Astrocyte (in vitro differentiated cells and primary cell): Measurements from ENCODE around the gene ACAP3. TPM values are rescaled to one million over a fixed set of nuclear protein-coding genes. Genes with fewer than 3 reads are reported as not detected.

Source experiments
- DNase-seq: peaks from one replicate; pipeline ENCODE4 v3.0.0-alpha.2; 2010; ENCODE audit warnings: low read depth
- FAIRE-seq: peaks from 2 replicates; lab custom pipeline; 2011; peaks lifted over from hg19 to GRCh38; lab: Jason Lieb, UNC
- H2AFZ ChIP-seq: 2 replicates; pipeline ENCODE4 v1.6.0; 2012; ENCODE audit warnings: low read depth, low read length, inconsistent platforms
- H3K27ac ChIP-seq: 2 replicates; pipeline ENCODE4 v1.5.1; 2011; ENCODE audit warnings: low read depth, low read length, inconsistent platforms
- H3K27me3 ChIP-seq: 2 replicates; pipeline ENCODE4 v1.6.0; 2011; ENCODE audit warnings: low read length, inconsistent platforms; ENCODE audit not compliant: insufficient read depth
- H3K36me3 ChIP-seq: 2 replicates; pipeline ENCODE4 v1.5.1; 2011; ENCODE audit warnings: low read length, inconsistent platforms; ENCODE audit not compliant: insufficient read depth
- H3K4me1 ChIP-seq: 2 replicates; pipeline ENCODE4 v1.5.1; 2011; ENCODE audit warnings: low read length, inconsistent platforms; ENCODE audit not compliant: insufficient read depth
- H3K4me2 ChIP-seq: 2 replicates; pipeline ENCODE4 v1.6.0; 2012; ENCODE audit warnings: low read length, inconsistent platforms
- H3K4me3 ChIP-seq: 2 replicates; pipeline ENCODE4 v1.5.1; 2011; ENCODE audit warnings: low read depth, mild to moderate bottlenecking, low read length, inconsistent platforms; ENCODE audit not compliant: insufficient read depth
- H3K79me2 ChIP-seq: 2 replicates; pipeline ENCODE4 v1.6.0; 2012; ENCODE audit warnings: mild to moderate bottlenecking, low read length, inconsistent platforms; ENCODE audit not compliant: insufficient read depth
- H3K9ac ChIP-seq: 2 replicates; pipeline ENCODE4 v1.6.0; 2012; ENCODE audit warnings: mild to moderate bottlenecking, low read length, inconsistent platforms
- H3K9me3 ChIP-seq: 2 replicates; pipeline ENCODE4 v1.5.1; 2012; ENCODE audit warnings: low read depth, mild to moderate bottlenecking, low read length, inconsistent platforms; ENCODE audit not compliant: insufficient read depth
- H4K20me1 ChIP-seq: 2 replicates; pipeline ENCODE4 v1.6.0; 2012; ENCODE audit warnings: low read length, inconsistent platforms; ENCODE audit not compliant: insufficient read depth
- H3K27ac Mint-ChIP-seq: one replicate; pipeline ENCODE4 v1.8.0; 2021; ENCODE audit warnings: mild to moderate bottlenecking, mixed read lengths; ENCODE audit not compliant: unreplicated experiment
- H3K27me3 Mint-ChIP-seq: one replicate; pipeline ENCODE4 v1.8.0; 2021; ENCODE audit warnings: low read depth, mixed read lengths; ENCODE audit not compliant: unreplicated experiment
- H3K36me3 Mint-ChIP-seq: one replicate; pipeline ENCODE4 v1.8.0; 2021; ENCODE audit warnings: low read depth, mixed read lengths; ENCODE audit not compliant: unreplicated experiment
- H3K4me1 Mint-ChIP-seq: one replicate; pipeline ENCODE4 v1.8.0; 2021; ENCODE audit warnings: low read depth, mixed read lengths; ENCODE audit not compliant: unreplicated experiment
- H3K4me3 Mint-ChIP-seq: one replicate; pipeline ENCODE4 v1.8.0; 2021; ENCODE audit warnings: mild to moderate bottlenecking, moderate library complexity, mixed read lengths; ENCODE audit not compliant: unreplicated experiment
- H3K9me3 Mint-ChIP-seq: one replicate; pipeline ENCODE4 v1.8.0; 2021; ENCODE audit warnings: mild to moderate bottlenecking, mixed read lengths; ENCODE audit not compliant: unreplicated experiment
- CTCF ChIP-seq: IDR thresholded peaks from 2 replicates; pipeline ENCODE4 v1.5.1; 2011; ENCODE audit warnings: low read depth, mild to moderate bottlenecking, inconsistent platforms, low read length, moderate library complexity; ENCODE audit not compliant: insufficient read depth
- EZH2 ChIP-seq: IDR thresholded peaks from 2 replicates; pipeline ENCODE4 v1.6.1; 2012; ENCODE audit warnings: mild to moderate bottlenecking, low read length, inconsistent platforms; ENCODE audit not compliant: insufficient read depth
- total RNA-seq: library from RNA; stranded (reverse); gene quantifications from 2 replicates; pipeline ENCODE4 v1.2.1, GENCODE V29; 2021

Gene ACAP3
- total RNA-seq, 1 donor from 2014 or later, result 64.0 TPM

DNA sequence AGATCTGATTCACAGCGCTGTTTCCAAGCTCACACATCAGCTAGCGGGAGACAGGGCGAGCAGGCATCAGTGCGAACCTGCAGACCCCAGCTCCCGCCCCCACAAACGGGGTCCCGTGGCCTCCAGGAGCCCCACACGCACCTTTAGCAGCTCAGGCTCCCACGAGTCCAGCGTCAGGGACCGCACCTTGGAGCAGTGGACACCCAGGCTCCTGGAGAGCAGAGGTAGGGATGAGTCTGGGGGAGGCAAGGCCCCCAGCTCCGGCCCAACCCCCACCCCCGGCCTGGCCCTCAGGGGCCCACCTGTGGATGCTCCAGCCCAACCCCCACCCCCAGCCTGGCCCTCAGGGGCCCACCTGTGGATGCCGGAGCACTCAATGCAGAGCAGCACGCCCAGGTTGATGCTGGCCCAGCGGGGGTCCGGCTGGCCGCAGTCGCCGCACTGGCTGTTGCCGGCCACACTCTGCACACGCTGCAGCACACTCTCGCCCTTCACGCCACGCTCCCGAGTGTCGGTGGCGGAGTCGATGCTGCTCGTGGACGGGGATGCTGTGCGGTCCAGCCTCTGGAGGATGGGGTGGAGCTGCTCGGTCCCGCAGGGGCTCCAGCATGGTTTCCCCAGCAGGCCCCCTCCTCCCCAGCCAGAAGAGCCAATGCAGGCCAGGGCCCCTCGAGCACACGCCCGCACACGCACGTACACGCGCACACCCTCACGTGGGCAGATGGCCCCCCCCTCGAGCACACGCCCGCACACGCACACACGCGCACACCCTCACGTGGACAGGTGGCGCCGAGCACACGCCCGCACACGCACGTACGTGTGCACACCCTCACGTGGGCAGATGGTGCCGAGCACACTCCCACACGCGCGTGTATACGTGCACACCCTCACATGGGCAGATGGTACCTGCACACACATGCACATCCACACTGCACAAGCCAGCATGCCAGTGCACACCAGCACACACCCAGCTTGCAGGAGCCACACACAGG, 11.4 kb downstream of the ACAP3 start:
- no peak for FAIRE-seq
- TF ChIP-seq CTCF (no peak), EZH2 (no peak)

GRCh38 chr1:1295154-1295923, 12.4 kb downstream of the ACAP3 start:
- Histone ChIP-seq H4K20me1 (peaks cover 24% of the 10 kb centered on the region), H3K79me2 (no peaks in the 10 kb centered on the region), H2AFZ (no peak overlapping the region), H3K27me3 (no peaks in the 10 kb centered on the region), H3K4me3 (no peak overlapping the region), H3K36me3 (no peaks in the 10 kb centered on the region), H3K9me3 (no peaks in the 10 kb centered on the region), H3K27ac (no peak overlapping the region), H3K4me2 (no peak overlapping the region), H3K4me1 (no peaks in the 10 kb centered on the region), H3K9ac (no peak overlapping the region)
- Mint-ChIP-seq H3K4me3 (no peak overlapping the region), H3K27me3 (no peaks in the 10 kb centered on the region), H3K36me3 (no peaks in the 10 kb centered on the region), H3K27ac (no peak overlapping the region), H3K9me3 (no peaks in the 10 kb centered on the region), H3K4me1 (no peaks in the 10 kb centered on the region)
- FAIRE-seq (no peak), DNase-seq (no peak)
- TF ChIP-seq CTCF (no peak), EZH2 (no peak)

More for the DNA sequence above, 11.4 kb downstream of the ACAP3 start:
- H3K27me3 ChIP-seq, result no peaks in the 10 kb centered on the region
- no peak overlapping the region for H3K9ac ChIP-seq
- no peak overlapping the region for H3K4me3 ChIP-seq
- Mint-ChIP-seq H3K36me3 (no peaks in the 10 kb centered on the region), H3K27ac (no peak overlapping the region), H3K4me1 (no peaks in the 10 kb centered on the region), H3K9me3 (no peaks in the 10 kb centered on the region), H3K27me3 (no peaks in the 10 kb centered on the region), H3K4me3 (no peak overlapping the region)
- H4K20me1 ChIP-seq, result peaks cover 29% of the 10 kb centered on the region
- no peak overlapping the region for H2AFZ ChIP-seq
- H3K4me1 ChIP-seq, result no peaks in the 10 kb centered on the region
- H3K27ac ChIP-seq, result no peak overlapping the region
- no peaks in the 10 kb centered on the region for H3K36me3 ChIP-seq
- H3K4me2 ChIP-seq, result no peak overlapping the region
- no peak for DNase-seq
- no peaks in the 10 kb centered on the region for H3K79me2 ChIP-seq
- no peaks in the 10 kb centered on the region for H3K9me3 ChIP-seq
